Fibroblast of skin of back (primary cell): ENCODE measurements around the gene ADAMTSL5.
"Not testable (repeated sequence)": the region's sequence is repeated elsewhere in the genome, so short reads cannot be mapped to it uniquely, and the experiment has no call there.

Experiments used
- DNase-seq: peaks from one replicate; pipeline ENCODE4 v3.0.0-alpha.2; 2013

ADAMTSL5 gene

GRCh38 chr19:1513499-1514294, 878 bp upstream of the ADAMTSL5 start:
- peak; percentile 69 for DNase-seq

- DNase-seq = no peak
Measured at GRCh38 chr19:1511318-1512317, 1.2 kb downstream of the ADAMTSL5 start.

GRCh38 chr19:1510807-1511206, 2.0 kb downstream of the ADAMTSL5 start:
- no peak for DNase-seq

- no peak for DNase-seq
Measured at GRCh38 chr19:1510442-1510806, 2.4 kb downstream of the ADAMTSL5 start.

- DNase-seq = no peak
Measured at GRCh38 chr19:1509602-1510441, 3.0 kb downstream of the ADAMTSL5 start.

- no peak for DNase-seq
Measured at GRCh38 chr19:1508507-1508856, 4.3 kb downstream of the ADAMTSL5 start.

- peak; percentile 94 for DNase-seq
Measured at GRCh38 chr19:1507763-1508506, 4.9 kb downstream of the ADAMTSL5 start.

GRCh38 chr19:1507192-1507660, 5.6 kb downstream of the ADAMTSL5 start:
- no peak for DNase-seq

- no peak for DNase-seq
Measured at GRCh38 chr19:1505991-1506881, 6.6 kb downstream of the ADAMTSL5 start.

- no peak for DNase-seq
Measured at GRCh38 chr19:1505012-1505411, 7.8 kb downstream of the ADAMTSL5 start.

GRCh38 chr19:1503925-1504773, 8.7 kb downstream of the ADAMTSL5 start:
- DNase-seq = no peak

GRCh38 chr19:1503089-1503924, 9.5 kb downstream of the ADAMTSL5 start:
- DNase-seq = no peak

- no peak for DNase-seq
Measured at GRCh38 chr19:1502433-1503088, 10.3 kb downstream of the ADAMTSL5 start.

GRCh38 chr19:1501200-1501595, 11.6 kb downstream of the ADAMTSL5 start:
- DNase-seq = no peak

- DNase-seq = not testable (repeated sequence)
Measured at GRCh38 chr19:1499231-1499630, 13.6 kb downstream of the ADAMTSL5 start.

- DNase-seq = no peak
Measured at GRCh38 chr19:1497578-1498235, 15.1 kb downstream of the ADAMTSL5 start.

- no peak for DNase-seq
Measured at GRCh38 chr19:1496714-1497577, 15.9 kb downstream of the ADAMTSL5 start.
